Epidermal melanocyte (primary cell): ENCODE measurements around the gene BRI3BP.
"Not testable (repeated sequence)": the region's sequence is repeated elsewhere in the genome, so short reads cannot be mapped to it uniquely, and the experiment has no call there.

ENCODE experiments used
- DNase-seq: peaks from one replicate; pipeline ENCODE4 v3.0.0; 2011; ENCODE audit warnings: low spot score; ENCODE audit not compliant: insufficient read length

Gene BRI3BP

GRCh38 chr12:124972211-124972610, 21.2 kb upstream of the BRI3BP start:
- DNase-seq = no peak

- DNase-seq = peak; percentile 9
Measured at GRCh38 chr12:124975276-124975675, 18.2 kb upstream of the BRI3BP start.

- DNase-seq = peak; percentile 11
Measured at GRCh38 chr12:124976999-124977398, 16.4 kb upstream of the BRI3BP start.

GRCh38 chr12:124979568-124979967, 13.9 kb upstream of the BRI3BP start:
- no peak for DNase-seq

GRCh38 chr12:124980098-124980892, 13.2 kb upstream of the BRI3BP start:
- DNase-seq = no peak

GRCh38 chr12:124986876-124987275, 6.6 kb upstream of the BRI3BP start:
- not testable (repeated sequence) for DNase-seq

GRCh38 chr12:124992874-124993625, 395 bp upstream of the BRI3BP start:
- no peak for DNase-seq

- no peak for DNase-seq
Measured at GRCh38 chr12:124994437-124994975, 1.1 kb downstream of the BRI3BP start.

- DNase-seq = no peak
Measured at GRCh38 chr12:124995200-124995961, 1.9 kb downstream of the BRI3BP start.

- no peak for DNase-seq
Measured at GRCh38 chr12:124998705-124999104, 5.3 kb downstream of the BRI3BP start.

- no peak for DNase-seq
Measured at GRCh38 chr12:125001636-125002035, 8.2 kb downstream of the BRI3BP start.

- no peak for DNase-seq
Measured at GRCh38 chr12:125003021-125003420, 9.6 kb downstream of the BRI3BP start.

- DNase-seq = no peak
Measured at GRCh38 chr12:125004621-125005020, 11.2 kb downstream of the BRI3BP start.

- DNase-seq = no peak
Measured at GRCh38 chr12:125005652-125006051, 12.2 kb downstream of the BRI3BP start.

- no peak for DNase-seq
Measured at GRCh38 chr12:125006365-125006764, 12.9 kb downstream of the BRI3BP start.

- no peak for DNase-seq
Measured at GRCh38 chr12:125013816-125014442, 20.5 kb downstream of the BRI3BP start.

GRCh38 chr12:125014526-125014925, 21.1 kb downstream of the BRI3BP start:
- DNase-seq = no peak

- peak; percentile 82 for DNase-seq
Measured at GRCh38 chr12:125015680-125016310, 22.4 kb downstream of the BRI3BP start.

GRCh38 chr12:125017801-125018200, 24.4 kb downstream of the BRI3BP start:
- no peak for DNase-seq

GRCh38 chr12:125018356-125018755, 24.9 kb downstream of the BRI3BP start:
- no peak for DNase-seq

GRCh38 chr12:125021096-125021495, 27.7 kb downstream of the BRI3BP start:
- DNase-seq = no peak
